ENCODE results near the gene MBTD1.

The MBTD1 gene

DNA sequence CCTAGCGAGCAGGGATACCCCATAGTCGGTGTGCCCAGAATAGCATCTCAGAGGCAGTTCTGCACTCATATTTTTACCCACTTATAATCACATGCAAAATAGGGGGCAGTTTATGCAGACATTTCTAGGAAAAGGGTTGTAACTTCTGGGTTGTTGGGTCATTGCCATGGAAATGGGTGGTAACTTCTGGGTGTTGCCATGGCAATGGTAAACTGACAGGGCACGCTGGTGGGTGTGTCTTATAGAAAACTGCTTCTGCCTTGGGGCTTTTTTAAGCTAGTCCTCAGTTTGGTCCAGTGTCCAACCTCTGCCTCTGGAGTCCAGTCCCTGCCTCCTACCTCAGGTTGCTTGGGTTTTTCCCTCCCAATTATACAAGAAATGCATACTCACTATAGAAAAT lies 131.8 kb downstream of the MBTD1 start:
- Histone ChIP-seq H3K4me3 (ENCODE audit: low read depth, low read length) (no peak overlapping the region), H3K9ac (ENCODE audit: low read depth, low read length) (no peak overlapping the region), H3K4me1 (ENCODE audit: control insufficient read depth, insufficient read depth, low read length) (no peaks in the 10 kb centered on the region), H3K9me3 (ENCODE audit: control insufficient read depth, insufficient read depth, low read length) (no peaks in the 10 kb centered on the region), H3K27me3 (ENCODE audit: control insufficient read depth, insufficient read depth, low read length) (no peaks in the 10 kb centered on the region), H3K36me3 (ENCODE audit: control insufficient read depth, insufficient read depth, low read length) (no peaks in the 10 kb centered on the region)
